Fibroblast of lung (primary cell): ENCODE data around the gene NPR2.

Experiments used
- CTCF ChIP-seq, 2 donors: IDR thresholded peaks in 1 of 2; conservative IDR thresholded peaks in 1 of 2; 1 replicate in 1 of 2; 2 replicates in 1 of 2; pipeline ENCODE4 v1.5.1; 2011 to 2012; ENCODE audit warnings: low read length in 2 of 2, control low read depth in 1 of 2, inconsistent platforms in 1 of 2, low read depth in 1 of 2, mild to moderate bottlenecking in 1 of 2
- EZH2 ChIP-seq: IDR thresholded peaks from 2 replicates; pipeline ENCODE4 v1.5.1; 2012; ENCODE audit warnings: low read length, control low read depth, mild to moderate bottlenecking; ENCODE audit errors: missing control alignments

GRCh38 chr9:35769763-35770162 lies 21.6 kb upstream of the NPR2 start:
- TF ChIP-seq CTCF (conservative IDR thresholded peaks at IDR 0.05 in 1 of 2, IDR thresholded peaks at IDR 0.05 in 1 of 2; ENCODE audit: low read depth in 1 of 2, low read length in 2 of 2) = no peak
- no peak for TF ChIP-seq EZH2
